NCI-H2196 treated with DMSO at 0.1 percent for 48 hours (cell line): ENCODE results near the gene LIMS2.

ENCODE experiments used
- DNase-seq: peaks from one replicate; lab custom pipeline; 2025; ENCODE audit not compliant: unreplicated experiment; lab: John Stamatoyannopoulos, UW

The LIMS2 gene

DNA sequence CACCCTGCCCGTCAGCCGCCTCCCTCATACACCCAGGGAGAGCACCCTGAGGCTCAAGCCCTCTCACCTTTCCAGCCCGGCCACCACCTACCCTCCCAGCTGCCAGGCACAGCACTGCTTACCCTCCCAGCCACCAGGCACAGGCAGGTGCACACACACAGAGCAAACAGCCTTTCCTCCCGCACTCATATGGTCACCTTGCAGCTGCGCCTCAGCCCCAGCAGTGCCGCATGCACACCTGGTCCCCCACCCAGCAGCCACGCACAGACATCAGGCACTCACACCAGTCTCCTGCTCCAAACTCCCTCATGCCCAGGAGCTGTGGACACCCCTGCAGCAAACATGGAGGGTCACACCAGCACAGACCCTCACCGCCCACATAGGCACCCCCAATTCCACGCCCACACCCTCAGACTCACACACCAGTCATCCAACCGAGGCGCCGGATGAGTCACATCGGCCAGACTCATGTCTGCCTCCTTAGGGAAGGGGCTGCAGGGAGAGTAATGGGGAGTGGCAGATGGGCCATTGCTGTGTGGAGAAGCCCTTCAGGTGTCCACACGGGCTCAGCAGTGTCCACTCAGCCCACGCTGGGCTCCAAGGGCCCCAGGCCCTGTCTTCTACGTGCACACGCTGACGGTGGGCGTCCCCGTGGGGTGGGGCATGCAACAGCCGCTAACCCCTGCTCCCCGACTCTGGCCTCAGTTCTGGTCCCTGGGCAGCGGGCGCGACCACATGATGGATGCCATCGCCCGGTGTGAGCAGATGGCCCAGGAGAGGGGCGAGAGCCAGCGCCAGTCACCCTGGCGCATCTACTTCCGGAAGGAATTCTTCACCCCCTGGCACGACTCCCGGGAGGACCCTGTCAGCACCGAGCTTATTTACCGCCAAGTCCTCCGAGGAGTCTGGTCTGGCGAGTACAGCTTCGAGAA lies 51.7 kb downstream of the LIMS2 start:
- DNase-seq = peak; percentile 11

GRCh38 chr2:127622561-127623387 lies 52.6 kb downstream of the LIMS2 start:
- DNase-seq = no peak

- no peak for DNase-seq
Measured at GRCh38 chr2:127621981-127622431, 53.3 kb downstream of the LIMS2 start.

- DNase-seq = no peak
Measured at GRCh38 chr2:127620866-127621265, 54.5 kb downstream of the LIMS2 start.

- no peak for DNase-seq
Measured at GRCh38 chr2:127619877-127620705, 55.2 kb downstream of the LIMS2 start.

- DNase-seq = no peak
Measured at GRCh38 chr2:127619203-127619590, 56.1 kb downstream of the LIMS2 start.

GRCh38 chr2:127618551-127619202 lies 56.7 kb downstream of the LIMS2 start:
- no peak for DNase-seq

DNA sequence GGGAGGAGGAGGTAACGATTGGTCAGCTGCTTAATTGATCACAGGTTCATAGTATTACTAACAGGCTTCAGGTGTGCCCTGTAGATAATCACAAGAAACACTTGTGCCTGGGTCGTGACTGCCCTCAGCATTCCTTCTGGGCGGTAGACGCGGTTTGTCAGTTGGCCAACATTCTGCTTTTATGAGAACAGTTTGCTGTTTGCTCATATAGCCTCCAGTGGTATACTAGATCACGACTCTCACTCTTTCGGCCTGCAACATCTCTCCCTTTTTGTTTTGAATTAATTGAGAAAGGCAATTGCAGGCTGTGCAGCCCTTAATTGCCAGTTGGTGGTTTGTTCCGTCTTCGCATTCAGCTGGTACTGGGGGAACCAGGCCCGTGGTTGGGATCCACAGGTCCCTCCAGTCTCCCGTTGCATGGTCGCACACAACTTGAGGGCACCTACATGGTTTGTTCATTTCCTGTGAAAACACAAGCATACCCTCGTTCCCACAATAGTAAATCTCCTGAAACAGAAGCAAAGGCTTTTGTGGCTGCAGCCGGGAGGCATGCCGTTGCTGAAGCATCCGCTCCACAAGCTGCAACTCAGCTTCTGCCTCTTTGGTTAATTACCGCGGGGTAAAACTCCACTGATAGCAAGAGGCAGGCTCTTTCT lies 59.7 kb downstream of the LIMS2 start:
- no peak for DNase-seq

GRCh38 chr2:127614731-127615130 lies 60.6 kb downstream of the LIMS2 start:
- DNase-seq = no peak

GRCh38 chr2:127614246-127614645 lies 61.1 kb downstream of the LIMS2 start:
- DNase-seq = no peak

GRCh38 chr2:127612111-127612822 lies 63.1 kb downstream of the LIMS2 start:
- no peak for DNase-seq

GRCh38 chr2:127611076-127611925 lies 64.0 kb downstream of the LIMS2 start:
- no peak for DNase-seq

GRCh38 chr2:127610561-127610960 lies 64.8 kb downstream of the LIMS2 start:
- no peak for DNase-seq

DNA sequence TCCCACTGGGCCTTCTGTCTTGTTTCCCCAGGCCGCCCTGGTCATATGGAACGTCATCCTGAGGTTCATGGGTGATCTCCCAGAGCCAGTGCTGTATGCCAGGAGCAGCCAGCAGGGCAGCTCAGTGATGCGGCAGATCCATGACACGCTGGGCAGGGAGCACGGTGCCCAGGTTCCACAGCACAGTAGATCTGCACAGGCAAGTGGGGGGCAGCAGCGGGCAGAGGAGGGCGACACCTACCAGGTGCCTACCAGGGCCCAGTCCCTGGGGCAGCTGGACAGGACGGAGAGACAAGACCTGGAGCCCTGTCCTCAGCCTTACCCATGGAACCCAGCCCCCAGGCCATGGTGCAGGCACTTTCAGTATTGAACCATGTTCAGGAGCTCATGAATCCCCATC lies 65.5 kb downstream of the LIMS2 start:
- DNase-seq = no peak

- DNase-seq = no peak
Measured at GRCh38 chr2:127609031-127609751, 66.1 kb downstream of the LIMS2 start.

- no peak for DNase-seq
Measured at GRCh38 chr2:127608061-127609030, 67.0 kb downstream of the LIMS2 start.
